Left hindlimb (tissue), 1 donor: ENCODE measurements around the gene MB21D2.

Source experiments
- DNase-seq: peaks from one replicate; pipeline ENCODE4 v3.0.0-alpha.2; 2018

MB21D2 gene

DNA sequence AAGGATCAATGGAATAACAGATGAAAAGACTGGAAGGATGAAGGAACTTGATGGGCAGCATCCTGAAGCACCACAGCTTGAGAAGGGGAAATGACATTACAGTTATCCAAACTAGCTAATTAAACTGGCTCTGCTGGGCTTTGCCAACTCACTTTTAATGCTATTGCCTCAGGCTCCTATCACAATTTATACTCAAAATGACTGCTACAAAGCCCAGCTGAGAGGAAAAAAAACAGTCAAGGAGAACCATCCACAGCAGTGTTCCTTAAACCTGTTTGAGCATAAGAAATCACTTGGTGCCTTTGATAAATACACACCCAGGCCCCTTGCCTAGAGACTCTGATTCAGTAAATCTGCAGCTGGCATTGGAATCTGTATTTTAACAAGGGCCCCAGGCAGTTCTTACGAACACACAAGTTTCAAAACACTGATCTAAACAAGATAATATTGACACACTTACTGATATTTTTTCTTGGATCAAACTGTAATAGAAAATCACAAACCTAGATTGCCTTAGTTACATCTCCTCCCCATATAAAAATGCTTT is 85.8 kb downstream of the MB21D2 start:
- no peak for DNase-seq

DNA sequence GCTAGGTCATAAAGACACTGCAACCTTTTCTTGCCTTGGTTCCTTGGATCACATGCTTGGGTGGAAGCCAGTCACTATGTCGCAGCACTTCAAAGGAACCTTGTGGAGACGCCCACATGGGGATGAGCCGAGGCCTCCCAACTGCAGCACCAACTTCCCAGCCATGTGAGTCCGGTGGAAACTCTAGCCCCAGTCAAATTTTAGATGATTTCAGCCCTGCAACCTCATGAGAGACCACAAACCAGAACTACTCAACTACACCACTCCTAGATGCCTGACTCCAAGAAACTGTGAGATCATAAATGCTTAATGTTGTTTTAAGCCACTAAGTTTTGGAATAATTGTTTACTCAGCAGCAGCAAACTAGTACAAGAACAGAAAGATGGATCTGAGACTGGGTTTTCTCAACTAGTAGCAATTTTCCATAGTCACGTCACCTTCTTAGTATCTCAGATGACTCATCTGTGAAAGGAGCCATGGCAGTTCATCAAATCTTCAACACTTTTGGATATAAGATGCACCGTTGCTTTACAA is 86.5 kb downstream of the MB21D2 start:
- no peak for DNase-seq

GRCh38 chr3:192830291-192831110 is 87.2 kb downstream of the MB21D2 start:
- DNase-seq, result no peak

GRCh38 chr3:192827863-192828594 is 89.6 kb downstream of the MB21D2 start:
- DNase-seq, result no peak

GRCh38 chr3:192827208-192827607 is 90.4 kb downstream of the MB21D2 start:
- DNase-seq, result no peak

- DNase-seq, result no peak
Measured at GRCh38 chr3:192826214-192827006, 91.2 kb downstream of the MB21D2 start.

- DNase-seq, result no peak
Measured at GRCh38 chr3:192825657-192826200, 91.9 kb downstream of the MB21D2 start.

GRCh38 chr3:192825216-192825615 is 92.4 kb downstream of the MB21D2 start:
- DNase-seq, result no peak

- no peak for DNase-seq
Measured at GRCh38 chr3:192824313-192824712, 93.3 kb downstream of the MB21D2 start.

- DNase-seq, result no peak
Measured at GRCh38 chr3:192821161-192821560, 96.5 kb downstream of the MB21D2 start.

- DNase-seq, result no peak
Measured at GRCh38 chr3:192820161-192820560, 97.5 kb downstream of the MB21D2 start.

- no peak for DNase-seq
Measured at GRCh38 chr3:192819001-192819569, 98.6 kb downstream of the MB21D2 start.

GRCh38 chr3:192818126-192818525 is 99.5 kb downstream of the MB21D2 start:
- DNase-seq, result no peak

DNA sequence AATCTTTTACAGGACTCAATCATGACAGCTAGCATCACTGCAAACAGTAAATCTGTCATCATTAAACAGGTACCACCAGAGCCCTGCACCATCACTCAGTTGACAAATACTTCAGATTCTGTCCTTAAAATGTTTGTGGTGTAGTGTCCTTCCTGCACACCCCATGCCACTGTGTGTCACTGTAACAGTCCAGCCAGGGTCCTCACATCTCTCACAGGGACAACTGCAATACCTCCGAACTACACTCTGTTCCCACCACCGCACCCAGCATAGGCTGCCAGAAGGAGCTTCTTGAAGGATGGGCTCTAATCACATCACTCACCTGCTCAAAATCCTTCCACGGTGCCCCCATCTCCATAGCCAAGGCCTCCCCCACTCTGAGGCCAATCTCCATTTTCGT is 100.2 kb downstream of the MB21D2 start:
- no peak for DNase-seq

GRCh38 chr3:192817053-192817452 is 100.6 kb downstream of the MB21D2 start:
- DNase-seq, result no peak

GRCh38 chr3:192816351-192816750 is 101.3 kb downstream of the MB21D2 start:
- no peak for DNase-seq

DNA sequence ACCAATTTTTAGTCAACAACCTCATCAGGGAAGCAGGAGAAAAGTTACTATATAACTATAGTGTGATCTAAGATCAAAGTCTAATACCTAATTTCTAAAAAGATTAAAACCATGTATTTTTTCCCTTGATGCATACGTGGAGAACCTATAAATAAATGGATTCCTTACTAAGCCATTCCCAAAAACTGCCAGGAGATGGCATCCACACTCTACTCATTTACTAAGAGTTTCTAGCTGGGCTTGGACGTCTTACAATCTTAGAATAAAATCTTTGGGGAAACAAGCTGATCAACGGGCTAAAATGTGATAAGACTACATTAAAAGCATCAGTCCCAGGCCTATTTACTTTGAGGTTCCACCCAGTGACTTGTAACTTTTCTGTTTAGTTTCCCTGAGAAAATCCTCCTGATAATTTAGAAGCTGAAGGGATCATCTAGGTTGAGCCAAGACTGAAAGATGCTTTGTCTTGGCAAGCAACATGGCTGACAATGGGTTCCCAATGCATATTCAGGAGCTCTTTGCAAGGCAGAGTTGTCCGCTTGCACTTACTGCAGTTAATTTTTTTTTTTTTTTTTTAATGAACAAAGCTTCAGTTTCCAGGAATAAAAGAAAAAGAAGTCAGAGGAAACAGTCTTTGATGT is 104.8 kb downstream of the MB21D2 start:
- DNase-seq, result no peak

GRCh38 chr3:192805711-192806110 is 111.9 kb downstream of the MB21D2 start:
- DNase-seq, result no peak

GRCh38 chr3:192804502-192804901 is 113.2 kb downstream of the MB21D2 start:
- no peak for DNase-seq

DNA sequence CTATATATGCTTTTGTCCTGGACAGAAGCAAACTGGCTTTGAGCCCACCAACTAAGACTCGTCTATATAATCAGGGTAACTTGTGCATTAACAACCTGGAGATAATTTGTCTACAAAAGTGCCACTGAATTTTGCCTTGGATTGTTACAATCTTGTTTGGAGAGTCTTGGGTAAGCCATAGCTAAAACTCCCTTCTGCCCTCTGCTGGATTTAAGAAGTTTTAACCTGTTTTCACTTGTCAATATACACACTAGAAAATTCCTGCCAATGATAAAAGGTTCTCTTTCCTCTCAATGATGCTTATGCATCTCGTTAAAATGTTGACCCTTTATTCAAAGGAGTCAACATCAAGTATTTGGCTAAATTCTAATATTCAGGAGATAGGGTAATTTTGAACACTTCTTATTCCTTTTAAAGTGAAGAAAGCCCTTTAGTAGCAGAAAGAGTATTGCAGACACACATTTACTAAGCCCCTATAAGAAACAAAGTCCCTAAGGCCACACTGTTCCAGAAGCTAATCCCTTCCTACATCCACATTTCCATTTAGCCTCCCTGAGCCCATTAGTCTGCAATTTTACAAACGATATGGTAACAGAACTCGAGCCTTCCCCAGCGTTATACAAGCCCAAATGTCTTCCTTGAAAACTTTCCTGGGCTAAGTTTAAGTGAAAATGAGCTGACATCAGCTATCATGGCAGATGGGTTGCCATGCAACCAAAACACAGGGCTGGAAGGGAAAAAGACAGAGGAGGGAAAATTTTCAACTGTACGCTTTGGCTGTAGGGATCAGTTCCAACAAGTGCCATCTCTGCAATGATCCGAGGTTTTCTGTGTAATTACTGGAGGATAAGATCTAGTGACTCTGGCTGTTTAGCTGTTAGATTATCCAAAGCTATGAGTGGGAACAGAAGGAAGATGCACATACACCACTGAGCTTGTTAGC is 114.4 kb downstream of the MB21D2 start:
- DNase-seq, result peak; percentile 37
